Right lobe of liver (tissue), 4 donors: Measurements from ENCODE around the gene PPP2R3C.

ENCODE experiments used
- POLR2A ChIP-seq: fragments of 450-650 bp; IDR thresholded peaks from one replicate; pipeline ENCODE4 v1.6.1; 2017; ENCODE audit warnings: antibody characterized with exemption, mild to moderate bottlenecking
- TF ChIP-seq, protein P1 (sequence below), 4 donors: fragments of 200-600 bp in 3 of 4; fragments of 450-650 bp in 1 of 4; IDR thresholded peaks; one replicate each; pipeline versions ENCODE4 v1.5.1 to v1.8.0; 2016 to 2022; ENCODE audit warnings: antibody characterized with exemption in 4 of 4, mild to moderate bottlenecking in 2 of 4
- donor health status: DM: no; HTN: no; CAD: no.
- donor health status: DM: no; HTN: no; CAD: no.
- donor health status: DM: no; HTN: yes; CAD: no.

DNA sequence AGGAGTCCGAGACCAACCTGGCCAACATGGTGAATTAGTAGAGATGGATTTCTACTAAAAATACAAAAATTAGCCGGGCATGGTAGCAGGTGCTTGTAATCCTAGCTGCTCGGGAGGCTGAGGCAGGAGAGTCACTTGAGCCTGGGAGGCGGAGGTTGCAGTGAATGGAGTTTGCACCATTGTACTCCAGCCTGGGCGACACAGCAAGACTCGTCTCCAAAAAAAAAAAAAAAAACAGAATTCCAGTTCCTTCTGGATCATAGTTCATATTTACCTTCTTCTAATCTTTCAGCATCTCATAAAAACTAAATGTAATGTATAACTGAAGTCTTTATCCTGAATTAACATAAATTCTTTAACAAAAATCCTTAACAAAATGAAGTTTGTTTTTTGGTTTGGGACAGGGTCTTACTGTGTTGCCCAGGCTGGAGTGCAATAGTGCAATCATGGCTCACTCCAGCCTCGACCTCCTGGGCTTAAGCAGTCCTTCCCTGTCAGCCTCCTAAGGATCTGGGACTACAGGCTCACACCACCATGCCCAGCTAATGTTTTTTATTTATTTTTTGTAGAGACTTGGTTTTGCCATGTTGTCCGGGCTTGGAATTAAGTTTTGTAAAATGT, 38.1 kb downstream of the PPP2R3C start:
- TF ChIP-seq, protein P1, sequence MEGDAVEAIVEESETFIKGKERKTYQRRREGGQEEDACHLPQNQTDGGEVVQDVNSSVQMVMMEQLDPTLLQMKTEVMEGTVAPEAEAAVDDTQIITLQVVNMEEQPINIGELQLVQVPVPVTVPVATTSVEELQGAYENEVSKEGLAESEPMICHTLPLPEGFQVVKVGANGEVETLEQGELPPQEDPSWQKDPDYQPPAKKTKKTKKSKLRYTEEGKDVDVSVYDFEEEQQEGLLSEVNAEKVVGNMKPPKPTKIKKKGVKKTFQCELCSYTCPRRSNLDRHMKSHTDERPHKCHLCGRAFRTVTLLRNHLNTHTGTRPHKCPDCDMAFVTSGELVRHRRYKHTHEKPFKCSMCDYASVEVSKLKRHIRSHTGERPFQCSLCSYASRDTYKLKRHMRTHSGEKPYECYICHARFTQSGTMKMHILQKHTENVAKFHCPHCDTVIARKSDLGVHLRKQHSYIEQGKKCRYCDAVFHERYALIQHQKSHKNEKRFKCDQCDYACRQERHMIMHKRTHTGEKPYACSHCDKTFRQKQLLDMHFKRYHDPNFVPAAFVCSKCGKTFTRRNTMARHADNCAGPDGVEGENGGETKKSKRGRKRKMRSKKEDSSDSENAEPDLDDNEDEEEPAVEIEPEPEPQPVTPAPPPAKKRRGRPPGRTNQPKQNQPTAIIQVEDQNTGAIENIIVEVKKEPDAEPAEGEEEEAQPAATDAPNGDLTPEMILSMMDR (IDR thresholded peaks at IDR 0.05): no peak
- TF ChIP-seq POLR2A: no peak
